GM18520 (cell line): Measurements from ENCODE around the gene PRORP.
"Not testable (repeated sequence)": the region's sequence is repeated elsewhere in the genome, so short reads cannot be mapped to it uniquely, and the experiment has no call there.

Source experiments
- ATAC-seq: cut with Tn5 transposase; IDR thresholded peaks from one replicate; pipeline ENCODE4 v1.9.1; 2021; ENCODE audit not compliant: unreplicated experiment

Gene PRORP

GRCh38 chr14:35134329-35135123 is 12.2 kb downstream of the PRORP start:
- no peak for ATAC-seq

- ATAC-seq: no peak
These were observed 16.2 kb downstream of the PRORP start for GRCh38 chr14:35138585-35138984.

GRCh38 chr14:35140718-35141581 is 18.6 kb downstream of the PRORP start:
- no peak for ATAC-seq

- ATAC-seq: no peak
These were observed 21.7 kb downstream of the PRORP start for GRCh38 chr14:35144029-35144428.

GRCh38 chr14:35146711-35147149 is 24.4 kb downstream of the PRORP start:
- ATAC-seq: no peak

GRCh38 chr14:35147186-35147585 is 24.8 kb downstream of the PRORP start:
- ATAC-seq: no peak

GRCh38 chr14:35147711-35148110 is 25.4 kb downstream of the PRORP start:
- no peak for ATAC-seq

GRCh38 chr14:35149239-35149638 is 26.9 kb downstream of the PRORP start:
- no peak for ATAC-seq

GRCh38 chr14:35152531-35152930 is 30.2 kb downstream of the PRORP start:
- not testable (repeated sequence) for ATAC-seq

- no peak for ATAC-seq
These were observed 31.7 kb downstream of the PRORP start for GRCh38 chr14:35154016-35154415.

GRCh38 chr14:35155962-35156361 is 33.6 kb downstream of the PRORP start:
- ATAC-seq: no peak

- no peak for ATAC-seq
These were observed 36.1 kb downstream of the PRORP start for GRCh38 chr14:35158491-35158890.

- ATAC-seq: no peak
These were observed 36.8 kb downstream of the PRORP start for GRCh38 chr14:35158951-35159653.

- peak; percentile 40 for ATAC-seq
These were observed 37.5 kb downstream of the PRORP start for GRCh38 chr14:35159742-35160409.

GRCh38 chr14:35161231-35161630 is 38.9 kb downstream of the PRORP start:
- ATAC-seq: peak; percentile 70

- ATAC-seq: no peak
These were observed 41.0 kb downstream of the PRORP start for GRCh38 chr14:35163384-35163783.

- no peak for ATAC-seq
These were observed 42.5 kb downstream of the PRORP start for GRCh38 chr14:35164849-35165248.

GRCh38 chr14:35167496-35167895 is 45.1 kb downstream of the PRORP start:
- no peak for ATAC-seq
